HG02885 (cell line): ENCODE results near the gene PEBP1.

Experiments
- ATAC-seq: cut with Tn5 transposase; IDR thresholded peaks from one replicate; pipeline ENCODE4 v1.9.1; 2021; ENCODE audit warnings: mild to moderate bottlenecking; ENCODE audit not compliant: unreplicated experiment, poor library complexity

Gene PEBP1

GRCh38 chr12:118135788-118136558 is at the start of gene PEBP1:
PEBP1 (plus strand) TSS chr12:118136124; CDS start chr12:118136210, 86 bp downstream.
- peak; percentile 96 for ATAC-seq

GRCh38 chr12:118089782-118090181 is 46.1 kb upstream of the PEBP1 start:
- ATAC-seq = no peak

DNA sequence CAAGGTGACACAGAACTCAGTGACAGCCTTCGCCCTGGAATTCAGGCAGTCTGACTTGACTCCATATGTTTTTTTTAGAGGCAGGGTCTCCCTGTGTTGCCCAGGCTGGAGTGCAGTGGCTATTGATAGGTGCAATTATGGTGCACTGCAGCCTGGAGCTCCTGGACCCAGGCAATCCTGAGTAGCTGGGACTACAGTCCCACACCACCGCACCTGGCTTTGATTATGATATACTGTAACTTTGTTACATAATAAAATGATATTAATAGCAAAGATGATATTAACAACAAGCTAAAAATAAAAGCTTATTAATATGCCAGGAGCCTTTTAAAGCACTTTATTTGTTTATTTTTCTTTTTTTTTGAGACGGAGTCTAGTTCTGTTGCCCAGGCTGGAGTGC is 41.9 kb upstream of the PEBP1 start:
- no peak for ATAC-seq

DNA sequence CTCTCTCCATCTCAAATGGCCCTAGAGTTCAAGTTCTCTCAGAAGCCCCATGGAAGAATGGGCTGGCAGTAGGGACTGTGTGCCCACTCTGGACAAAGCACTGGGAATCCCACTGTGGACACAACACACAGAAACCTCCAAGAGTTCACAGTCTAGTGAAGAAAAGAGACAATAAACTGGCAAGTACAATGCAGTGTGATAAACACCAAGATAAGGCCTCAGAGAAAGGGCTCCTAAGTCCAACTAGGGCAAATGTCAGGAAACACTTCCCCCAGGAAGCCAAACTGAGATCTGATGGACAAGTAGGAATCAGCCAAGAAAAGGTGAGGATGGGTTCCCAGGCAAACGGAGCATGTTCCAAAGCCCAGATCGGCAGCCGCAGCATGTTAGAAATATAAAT is 37.5 kb upstream of the PEBP1 start:
- ATAC-seq = no peak

GRCh38 chr12:118098911-118099671 is 36.8 kb upstream of the PEBP1 start:
- no peak for ATAC-seq

DNA sequence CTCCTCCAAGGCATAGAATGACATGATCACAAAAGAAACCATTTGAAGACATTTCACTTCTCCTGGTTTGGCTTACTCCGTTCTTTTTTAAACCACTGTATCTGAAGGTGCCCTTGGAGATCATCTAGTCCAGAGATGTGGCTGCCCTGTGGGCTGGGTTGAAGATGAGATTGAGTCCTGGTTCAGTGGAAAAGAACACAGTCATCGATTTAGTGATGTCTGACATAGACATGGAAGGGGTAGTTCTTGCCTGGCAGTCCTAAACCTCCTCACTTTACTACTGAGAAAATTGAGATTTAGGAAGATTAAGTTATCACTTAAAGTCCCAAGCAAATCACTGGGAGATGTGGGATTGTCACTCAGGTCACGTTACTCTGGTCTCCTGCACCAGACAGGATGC is 34.9 kb upstream of the PEBP1 start:
- ATAC-seq = no peak

DNA sequence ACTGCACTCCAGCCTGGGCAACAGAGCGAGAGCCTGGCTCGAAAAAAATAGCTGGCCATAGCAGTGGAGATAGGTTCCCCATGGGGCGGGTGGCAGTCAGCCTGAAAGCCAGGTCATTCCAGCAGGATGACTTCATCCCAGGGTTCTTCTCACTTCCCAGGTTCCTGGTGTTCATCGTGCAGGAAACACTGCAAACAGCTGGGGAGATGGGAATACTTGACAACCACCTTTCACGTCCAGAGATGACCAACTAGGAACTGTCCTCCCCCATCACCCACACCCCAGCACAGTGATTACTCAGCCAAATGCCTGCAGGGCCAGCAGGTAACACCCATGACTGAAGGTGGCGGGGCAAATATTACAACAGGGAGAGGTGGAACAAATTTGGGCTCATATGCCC is 33.9 kb upstream of the PEBP1 start:
- ATAC-seq = no peak

GRCh38 chr12:118102609-118103008 is 33.3 kb upstream of the PEBP1 start:
- no peak for ATAC-seq

- ATAC-seq = peak; percentile 18
Measured at GRCh38 chr12:118103201-118103600, 32.7 kb upstream of the PEBP1 start.

- ATAC-seq = peak; percentile 55
Measured at GRCh38 chr12:118103601-118104382, 32.1 kb upstream of the PEBP1 start, which contains the start of gene VSIG10. VSIG10 (minus strand) TSS chr12:118104011; CDS start chr12:118103671, 340 bp downstream.

DNA sequence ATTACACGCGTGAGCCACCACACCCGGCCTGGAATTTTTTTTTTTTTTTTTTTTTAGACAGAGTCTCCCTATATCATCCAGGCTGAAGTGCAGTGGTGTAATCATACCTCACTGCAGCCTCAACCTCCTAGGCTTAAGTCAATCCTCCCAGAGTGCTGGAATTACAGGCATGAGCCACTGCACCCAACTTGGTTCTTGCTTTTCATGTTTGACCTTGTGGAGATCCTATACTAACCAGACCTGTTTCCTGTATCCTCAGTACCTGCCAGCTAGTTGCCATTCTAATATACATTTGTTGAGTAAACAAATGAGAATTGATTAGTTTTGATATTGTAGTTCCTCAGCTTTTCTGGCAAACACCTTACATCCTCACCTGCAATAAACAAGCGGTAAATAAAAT is 28.9 kb upstream of the PEBP1 start:
- ATAC-seq = no peak

DNA sequence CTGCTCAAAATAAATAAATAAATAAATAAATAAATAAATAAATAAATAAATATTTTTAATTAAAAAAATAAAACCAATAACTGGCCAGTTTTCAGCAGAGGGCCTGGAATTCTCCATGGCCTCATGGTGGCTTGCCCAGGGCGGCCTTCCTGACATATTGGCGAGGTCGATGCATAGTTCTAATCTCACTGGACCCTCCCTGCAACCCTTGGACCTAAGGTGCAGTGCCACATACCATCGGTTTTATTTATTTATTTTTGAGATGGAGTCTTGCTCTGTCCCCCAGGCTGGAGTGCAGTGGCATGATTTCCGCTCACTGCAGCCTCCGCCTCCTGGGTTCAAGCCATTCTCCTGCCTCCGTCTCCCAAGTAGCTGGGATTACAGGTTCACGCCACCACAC is 28.2 kb upstream of the PEBP1 start:
- ATAC-seq = no peak

DNA sequence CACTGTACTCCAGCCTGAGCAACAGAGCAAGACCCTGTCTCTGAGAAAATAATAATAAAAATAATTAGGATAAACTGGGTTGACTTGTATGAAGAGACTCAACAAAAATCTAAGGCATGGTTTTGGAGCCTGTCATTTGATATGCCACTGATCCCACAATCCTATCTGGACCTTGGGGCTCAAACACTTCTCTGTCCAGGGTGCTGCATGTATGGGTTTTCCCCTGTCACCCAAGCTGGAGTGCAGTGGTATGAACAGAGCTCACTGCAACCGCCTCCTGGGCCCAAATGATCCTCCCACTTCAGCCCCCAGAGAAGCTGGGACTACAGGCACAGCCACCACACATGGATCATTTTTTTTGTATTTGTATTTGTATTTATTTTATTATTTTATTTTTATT is 26.8 kb upstream of the PEBP1 start:
- ATAC-seq = no peak

DNA sequence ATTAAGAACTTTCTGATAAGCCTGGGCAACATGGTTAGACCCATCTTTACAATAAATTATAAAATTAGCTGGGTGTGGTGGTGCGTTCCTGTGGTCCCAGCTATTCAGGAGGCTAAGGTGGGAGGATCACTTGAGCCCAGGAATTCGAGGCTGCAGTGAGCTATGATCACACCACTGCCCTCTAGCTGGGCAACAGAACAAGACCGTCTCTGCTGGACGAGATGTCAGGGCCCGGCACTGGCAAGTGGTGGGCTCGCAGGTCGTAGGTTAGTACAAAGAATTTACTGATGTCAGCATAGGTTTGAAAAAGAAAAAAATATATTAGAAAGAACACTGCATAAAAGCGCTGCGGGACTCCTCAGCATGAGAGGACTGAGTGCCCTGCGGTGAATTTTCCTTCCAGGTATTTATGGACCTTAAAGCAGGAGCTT is 16.5 kb upstream of the PEBP1 start:
- ATAC-seq = no peak

DNA sequence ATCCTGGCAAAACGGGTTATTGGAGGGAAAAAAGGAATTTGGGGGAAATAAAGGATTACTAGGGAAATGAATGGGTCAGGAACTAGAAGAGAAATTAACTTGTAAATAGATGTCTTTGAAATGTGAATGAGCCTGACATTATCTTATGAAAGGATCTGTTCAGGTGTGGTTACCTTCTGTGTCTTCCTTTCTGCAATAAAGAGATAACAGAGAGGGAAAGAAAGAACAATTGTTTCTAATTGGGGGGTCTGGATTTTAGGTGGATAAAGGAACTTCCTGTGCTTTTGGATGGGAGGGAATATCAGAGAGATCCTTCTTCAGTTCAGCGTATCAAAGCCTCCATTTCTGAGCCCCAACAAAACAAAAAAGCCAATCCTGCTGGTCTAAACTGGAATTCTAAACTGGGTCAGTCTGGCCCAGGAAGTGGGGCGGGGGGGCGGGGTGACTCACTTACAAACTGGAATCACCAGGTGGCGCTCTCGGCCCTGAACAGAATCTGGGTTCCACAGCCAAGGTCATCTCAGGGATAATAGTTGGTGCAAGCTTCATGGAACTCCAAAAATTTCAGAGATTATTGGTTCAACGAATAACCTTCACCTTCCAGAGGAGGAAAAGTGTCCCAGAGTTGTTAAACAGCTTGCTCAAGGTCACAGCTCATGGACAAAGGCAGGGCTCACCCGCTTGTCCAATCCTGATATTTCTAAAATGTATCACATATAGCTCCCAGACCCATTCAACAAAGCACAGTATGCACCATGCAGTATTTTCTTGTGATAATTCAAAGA is 15.2 kb upstream of the PEBP1 start:
- ATAC-seq = peak; percentile 42

DNA sequence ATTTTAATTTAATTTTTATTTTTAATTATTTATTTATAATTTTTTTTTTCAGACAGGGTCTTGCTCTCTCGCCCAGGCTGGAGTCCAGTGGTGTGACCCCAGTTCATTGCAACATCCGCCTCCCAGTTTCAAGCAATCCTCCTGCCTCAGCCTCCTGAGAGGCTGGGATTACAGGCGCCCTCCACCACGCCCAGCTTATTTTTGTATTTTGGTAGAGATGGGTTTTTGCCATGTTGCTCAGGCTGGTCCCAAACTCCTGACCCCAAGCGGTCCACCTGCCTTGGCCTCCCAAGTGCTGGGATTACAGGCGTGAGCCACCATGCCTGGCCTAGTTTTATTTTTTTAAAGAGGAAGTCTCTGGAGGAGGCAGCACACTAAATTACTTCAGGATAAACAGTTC is 13.7 kb upstream of the PEBP1 start:
- no peak for ATAC-seq

DNA sequence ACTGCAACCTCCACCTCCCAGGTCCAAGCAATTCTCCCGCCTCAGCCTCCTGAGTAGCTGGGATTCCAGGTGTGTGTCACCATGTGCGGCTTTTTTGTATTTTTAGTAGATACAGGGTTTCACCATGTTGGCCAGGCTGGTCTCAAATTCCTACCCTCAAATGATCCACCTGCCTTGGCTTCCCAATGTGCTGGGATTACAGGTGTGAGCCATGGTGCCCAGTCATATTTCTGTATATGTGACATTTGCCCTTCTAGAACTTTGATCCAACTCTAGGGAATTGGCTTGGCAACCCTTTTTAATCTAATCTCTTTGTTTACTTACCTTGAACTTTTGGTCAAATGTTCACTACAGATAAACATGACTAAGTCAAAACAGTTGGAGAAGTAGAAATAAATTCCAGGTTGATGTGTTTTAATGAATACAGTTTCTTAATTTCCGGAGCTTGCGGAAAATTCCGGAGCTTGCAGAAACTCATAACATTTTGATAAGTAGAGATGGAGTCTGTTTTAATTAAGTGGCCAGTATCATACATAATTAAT is 11.5 kb upstream of the PEBP1 start:
- ATAC-seq = no peak

DNA sequence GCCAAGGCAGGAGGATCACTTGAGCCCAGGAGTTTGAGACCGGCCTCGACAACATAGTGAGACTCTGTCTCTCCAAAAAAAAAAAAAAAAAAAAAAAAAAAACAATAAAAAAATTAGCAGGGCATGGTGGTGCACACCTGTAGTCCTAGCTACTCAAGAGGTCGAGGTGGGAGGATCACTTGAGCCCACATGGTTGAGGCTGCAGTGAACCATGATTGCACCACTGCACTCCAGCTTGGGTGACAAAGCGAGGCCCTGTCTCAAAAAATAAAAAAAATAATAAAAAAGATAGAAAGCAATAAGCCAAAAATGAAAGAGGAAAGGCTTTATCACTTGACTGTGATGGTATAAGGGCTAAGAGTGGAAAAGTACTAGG is 10.2 kb upstream of the PEBP1 start:
- no peak for ATAC-seq

DNA sequence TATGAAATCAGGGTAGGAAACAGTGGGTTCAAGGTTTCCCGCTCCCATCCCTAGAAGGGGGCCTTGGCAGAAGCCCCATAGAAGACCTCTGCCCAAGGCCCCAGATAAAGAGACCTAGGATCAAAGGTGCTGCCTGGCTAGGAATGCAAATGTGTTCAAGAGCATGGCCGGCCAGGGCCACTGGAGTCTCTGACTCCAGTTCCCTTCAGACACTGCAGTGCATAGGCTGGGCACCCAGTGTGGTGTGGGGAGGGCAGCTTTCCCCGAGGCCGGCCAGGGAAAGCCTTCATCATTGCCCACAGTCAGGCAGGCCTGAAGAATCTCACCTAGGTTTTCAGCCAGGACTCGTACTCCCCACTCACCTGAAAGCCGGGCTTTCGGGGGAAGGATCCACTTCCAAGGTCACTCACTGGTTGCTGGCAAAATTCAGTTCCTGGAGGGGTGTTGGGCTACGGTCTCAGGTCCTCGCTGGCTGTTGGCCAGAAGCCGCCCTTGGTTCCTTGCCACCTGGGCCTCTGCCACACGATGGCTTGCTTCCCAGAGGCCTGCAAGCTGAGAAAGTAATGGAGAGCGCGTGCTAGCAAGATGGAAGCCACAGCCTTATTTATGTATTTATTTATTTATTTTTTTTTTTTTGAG is 9.7 kb upstream of the PEBP1 start:
- no peak for ATAC-seq
